Thyroid gland (tissue), 4 donors: ENCODE measurements around the gene PDGFA. TPM values are rescaled to one million over a fixed set of nuclear protein-coding genes. Genes with fewer than 3 reads are reported as not detected.

ENCODE experiments used
- DNase-seq, 2 donors: peaks; one replicate each; pipeline ENCODE4 v3.0.0-alpha.2; 2019
- H3K27ac ChIP-seq, 3 donors: fragments of 200-600 bp; sonication (generic); 1 replicate in 2 of 3; 2 replicates in 1 of 3; pipeline ENCODE4 v1.5.1; 2016 to 2019; ENCODE audit warnings: mild to moderate bottlenecking in 1 of 3, moderate library complexity in 1 of 3
- H3K27me3 ChIP-seq: fragments of 200-600 bp; sonication (generic); one replicate; pipeline ENCODE4 v1.5.1; 2019
- H3K36me3 ChIP-seq, 2 donors: fragments of 200-600 bp; sonication (generic); one replicate each; pipeline ENCODE4 v1.5.1; 2016 to 2019
- H3K4me1 ChIP-seq, 2 donors: fragments of 200-600 bp; sonication (generic); one replicate each; pipeline ENCODE4 v1.5.1; 2017 to 2019
- H3K4me3 ChIP-seq, 3 donors: fragments of 200-600 bp; sonication (generic); replicated peaks in 1 of 3; 1 replicate in 2 of 3; 2 replicates in 1 of 3; pipeline ENCODE4 v1.5.1; 2016; ENCODE audit warnings: mild to moderate bottlenecking in 1 of 3
- H3K9me3 ChIP-seq: fragments of 200-600 bp; sonication (generic); one replicate; pipeline ENCODE4 v1.5.1; 2017
- POLR2A ChIP-seq, 2 donors: fragments of 450-650 bp; IDR thresholded peaks; one replicate each; pipeline ENCODE4 v1.6.1; 2017; ENCODE audit warnings: antibody characterized with exemption in 2 of 2, mild to moderate bottlenecking in 2 of 2, moderate library complexity in 1 of 2
- WGBS, 2 donors: methylation state at CpG; one replicate each; pipeline ENCODE4 v1.1.5; 2017; 5-methylcytosine and 5-hydroxymethylcytosine counted together
- intact Hi-C: fragments of 100-400 bp; cut with DNase I; formaldehyde crosslinking; loops from one replicate; pipeline ENCODE4 v1.15.1; 2023
- total RNA-seq, 4 donors: library from RNA; depleted of rRNA; stranded (reverse); fragments of >200 nt; gene quantifications; one replicate each; pipeline ENCODE4 v1.2.3, GENCODE V29; 2016
- TF ChIP-seq, protein P1 (sequence below), 6 experiments: fragments of 200-600 bp in 3 of 6; fragments of 450-650 bp in 3 of 6; sonication (generic) in 3 of 6; IDR thresholded peaks; one replicate each; pipeline ENCODE4 v1.5.1; 2016 to 2019; ENCODE audit warnings: antibody characterized with exemption in 6 of 6, mild to moderate bottlenecking in 2 of 6, inconsistent platforms in 1 of 6, moderate library complexity in 1 of 6

PDGFA gene
- total RNA-seq, 4 donors from 2014 or later = 6.6 to 20.0 (median 10.8) TPM

DNA sequence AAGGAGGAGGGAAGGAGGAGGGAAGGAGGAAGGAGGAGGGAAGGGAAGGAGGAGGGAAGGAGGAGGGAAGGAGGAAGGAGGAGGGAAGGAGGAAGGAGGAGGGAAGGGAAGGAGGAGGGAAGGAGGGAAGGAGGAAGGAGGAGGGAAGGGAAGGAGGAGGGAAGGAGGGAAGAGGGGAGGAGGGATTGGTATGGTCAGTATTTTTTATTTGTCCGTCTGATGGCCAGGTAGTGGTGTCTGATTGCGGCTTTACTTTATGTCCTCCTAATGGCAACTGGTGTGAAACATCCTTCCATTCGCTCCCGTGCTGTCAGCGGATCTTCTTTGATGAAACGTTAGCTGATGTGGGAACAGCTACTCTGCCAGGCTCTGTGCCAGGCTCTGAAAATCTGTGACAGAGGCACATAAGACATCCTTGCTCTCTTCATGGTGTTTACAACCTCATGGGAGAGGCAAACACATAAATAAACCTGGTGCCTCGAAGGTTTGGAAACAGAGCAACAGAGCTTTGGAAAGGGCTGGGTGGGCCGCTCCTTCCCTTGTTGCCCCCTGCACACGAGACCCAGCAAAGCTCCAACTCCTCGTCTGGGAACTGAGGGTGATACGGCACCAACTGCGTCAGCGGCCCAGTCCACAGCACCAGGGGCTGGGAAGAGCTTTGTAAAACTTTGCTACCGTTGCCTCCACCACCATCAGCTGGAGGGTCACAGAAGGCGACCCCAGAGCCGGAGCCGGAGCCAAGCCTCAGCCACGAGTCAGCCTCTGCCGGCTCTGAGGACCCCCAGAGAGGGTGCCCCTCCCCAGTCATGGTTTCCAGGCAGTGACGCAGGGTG is 40.3 kb downstream of the PDGFA start:
- no peaks in the 10 kb centered on the region for H3K4me1 ChIP-seq
- H3K36me3 ChIP-seq = no peaks in the 10 kb centered on the region
- H3K9me3 ChIP-seq = no peaks in the 10 kb centered on the region
- WGBS, 2 donors = 78 to 89% methylated on average over 15 to 19 of the region's 20 CpGs
- H3K4me3 ChIP-seq = no peak overlapping the region
- H3K27ac ChIP-seq = no peak overlapping the region
- intact Hi-C loops = no loop called here
- no peak for DNase-seq
- no peaks in the 10 kb centered on the region for H3K27me3 ChIP-seq
- TF ChIP-seq, protein P1, sequence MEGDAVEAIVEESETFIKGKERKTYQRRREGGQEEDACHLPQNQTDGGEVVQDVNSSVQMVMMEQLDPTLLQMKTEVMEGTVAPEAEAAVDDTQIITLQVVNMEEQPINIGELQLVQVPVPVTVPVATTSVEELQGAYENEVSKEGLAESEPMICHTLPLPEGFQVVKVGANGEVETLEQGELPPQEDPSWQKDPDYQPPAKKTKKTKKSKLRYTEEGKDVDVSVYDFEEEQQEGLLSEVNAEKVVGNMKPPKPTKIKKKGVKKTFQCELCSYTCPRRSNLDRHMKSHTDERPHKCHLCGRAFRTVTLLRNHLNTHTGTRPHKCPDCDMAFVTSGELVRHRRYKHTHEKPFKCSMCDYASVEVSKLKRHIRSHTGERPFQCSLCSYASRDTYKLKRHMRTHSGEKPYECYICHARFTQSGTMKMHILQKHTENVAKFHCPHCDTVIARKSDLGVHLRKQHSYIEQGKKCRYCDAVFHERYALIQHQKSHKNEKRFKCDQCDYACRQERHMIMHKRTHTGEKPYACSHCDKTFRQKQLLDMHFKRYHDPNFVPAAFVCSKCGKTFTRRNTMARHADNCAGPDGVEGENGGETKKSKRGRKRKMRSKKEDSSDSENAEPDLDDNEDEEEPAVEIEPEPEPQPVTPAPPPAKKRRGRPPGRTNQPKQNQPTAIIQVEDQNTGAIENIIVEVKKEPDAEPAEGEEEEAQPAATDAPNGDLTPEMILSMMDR (IDR thresholded peaks at IDR 0.05) = no peak
- TF ChIP-seq POLR2A (IDR thresholded peaks at IDR 0.05) = no peak

DNA sequence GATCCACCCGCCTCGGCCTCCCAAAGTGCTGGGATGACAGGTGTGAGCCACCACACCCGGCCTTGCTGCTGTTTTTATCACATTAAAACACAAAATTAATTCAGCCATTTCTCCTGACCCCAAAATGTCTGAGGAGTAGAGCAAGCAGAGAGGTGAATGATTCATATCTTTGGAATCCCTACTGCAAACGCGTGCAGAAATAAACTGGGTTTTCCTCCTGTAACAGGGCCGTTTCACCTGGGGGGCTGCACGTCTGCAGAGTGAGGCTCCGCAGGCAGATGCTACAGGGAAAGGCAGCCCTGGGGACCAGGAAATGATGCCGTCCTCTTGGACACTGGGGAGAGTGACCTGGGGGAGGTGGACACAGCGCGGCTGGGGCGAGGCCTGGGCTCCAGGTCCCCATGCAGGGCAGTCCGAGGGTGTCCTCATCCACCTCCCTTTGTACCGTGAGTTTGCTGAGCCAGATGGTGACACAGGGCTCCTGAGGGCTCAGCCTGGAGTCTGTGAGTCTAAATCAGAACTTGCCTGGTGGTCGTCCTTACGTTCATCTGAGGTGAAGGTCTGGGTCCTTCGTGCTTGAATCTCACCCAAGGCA is 41.9 kb downstream of the PDGFA start:
- TF ChIP-seq POLR2A (IDR thresholded peaks at IDR 0.05) = no peak
- TF ChIP-seq, protein P1 (IDR thresholded peaks at IDR 0.05) = no peak
- Histone ChIP-seq H3K9me3 (no peaks in the 10 kb centered on the region), H3K4me3 (no peak overlapping the region), H3K27me3 (no peaks in the 10 kb centered on the region), H3K36me3 (no peaks in the 10 kb centered on the region), H3K27ac (no peak overlapping the region), H3K4me1 (no peaks in the 10 kb centered on the region)
- WGBS, 2 donors = 81 to 87% methylated on average over 11 to 17 of the region's 17 CpGs
- no peak for DNase-seq
- intact Hi-C loops = no loop called here

DNA sequence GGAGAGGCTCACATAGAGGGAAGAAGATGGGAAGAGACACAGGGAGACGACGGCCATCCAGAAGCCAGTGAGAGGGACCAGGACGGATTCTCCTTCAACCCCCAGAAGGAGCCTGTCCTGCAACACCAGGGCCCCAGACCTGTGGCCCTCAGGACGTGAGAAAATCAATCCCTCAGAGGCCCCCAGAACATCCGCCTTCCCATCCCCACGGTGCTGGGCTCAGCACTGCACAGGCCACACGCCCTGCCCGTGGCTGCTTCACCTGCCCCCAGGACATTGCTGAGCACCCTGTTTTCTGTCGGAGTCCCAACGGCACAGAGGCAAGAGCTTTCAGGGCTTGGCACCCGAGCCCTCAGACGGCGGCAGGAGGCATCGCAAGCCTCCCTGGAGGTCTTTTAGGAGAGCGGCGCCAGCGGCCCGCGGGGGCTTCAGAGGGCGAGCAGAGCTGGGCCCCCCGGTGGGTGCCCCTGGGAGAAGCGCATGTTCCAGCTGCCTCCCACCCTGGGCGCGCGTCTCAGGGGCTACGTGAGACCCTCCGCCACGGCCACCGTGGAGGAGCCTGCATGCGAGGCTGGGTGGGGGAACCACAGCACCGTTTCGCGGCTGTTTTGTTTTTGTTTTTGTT is 42.8 kb downstream of the PDGFA start:
- no peak for TF ChIP-seq POLR2A (IDR thresholded peaks at IDR 0.05)
- TF ChIP-seq, protein P1 (IDR thresholded peaks at IDR 0.05) = no peak
- no peak for DNase-seq
- WGBS, 2 donors = 90 to 92% methylated on average over 32 to 33 of the region's 33 CpGs
- Histone ChIP-seq H3K36me3 (no peaks in the 10 kb centered on the region), H3K27me3 (no peaks in the 10 kb centered on the region), H3K4me1 (peaks cover 0 to 4% of the 10 kb centered on the region in 2 donors), H3K4me3 (no peak overlapping the region), H3K9me3 (no peaks in the 10 kb centered on the region), H3K27ac (no peak overlapping the region)
- intact Hi-C loops = no loop called here

DNA sequence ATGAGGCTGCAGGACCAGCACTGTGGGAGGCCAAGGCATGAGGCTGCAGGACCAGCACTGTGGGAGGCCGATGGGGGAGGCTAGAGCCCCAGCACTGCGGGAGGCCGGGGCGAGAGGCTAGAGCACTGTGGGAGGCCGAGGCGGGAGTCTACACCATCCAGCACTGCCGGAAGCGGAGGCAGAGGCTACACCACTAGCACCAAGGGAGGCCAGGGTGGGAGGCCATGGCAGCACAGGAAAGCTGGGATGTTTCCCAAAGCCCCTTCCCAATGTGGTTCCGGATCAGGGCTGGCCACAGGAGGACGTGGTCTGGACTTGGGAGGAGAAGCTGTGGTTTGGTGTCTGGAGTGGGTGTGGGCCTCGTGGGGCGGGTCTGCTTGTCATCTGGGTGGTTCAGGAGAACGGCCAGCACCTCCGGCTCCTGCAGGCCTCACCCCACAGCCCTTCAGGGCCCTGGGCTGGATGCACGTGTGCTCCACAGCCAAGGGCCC is 43.6 kb downstream of the PDGFA start:
- DNase-seq = no peak
- Histone ChIP-seq H3K27ac (no peak overlapping the region), H3K27me3 (no peaks in the 10 kb centered on the region), H3K4me1 (peaks cover 0 to 11% of the 10 kb centered on the region in 2 donors), H3K4me3 (no peak overlapping the region), H3K36me3 (no peaks in the 10 kb centered on the region), H3K9me3 (no peaks in the 10 kb centered on the region)
- WGBS, 2 donors = 90 to 92% methylated on average over 14 to 15 of the region's 15 CpGs
- intact Hi-C loops = no loop called here
- TF ChIP-seq POLR2A (IDR thresholded peaks at IDR 0.05) = no peak
- TF ChIP-seq, protein P1 (IDR thresholded peaks at IDR 0.05) = no peak

DNA sequence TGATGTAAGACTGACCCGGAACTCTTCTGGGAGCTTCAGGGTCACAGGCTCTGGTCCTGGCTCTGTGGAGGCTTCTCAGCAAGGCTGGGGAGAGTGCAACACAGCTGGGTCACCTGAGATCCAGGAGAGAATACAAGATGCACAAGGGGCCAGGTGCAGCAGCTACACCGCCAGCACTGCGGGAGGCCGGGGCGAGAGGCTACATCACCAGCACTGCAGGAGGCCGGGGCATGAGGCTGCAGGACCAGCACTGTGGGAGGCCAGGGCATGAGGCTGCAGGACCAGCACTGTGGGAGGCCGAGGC is 44.3 kb downstream of the PDGFA start:
- intact Hi-C loops = no loop called here
- TF ChIP-seq, protein P1 (IDR thresholded peaks at IDR 0.05) = no peak
- DNase-seq = no peak
- WGBS, 2 donors = 95 to 100% methylated on average over 4 of the region's 7 CpGs
- H3K27ac ChIP-seq = no peak overlapping the region
- no peaks in the 10 kb centered on the region for H3K27me3 ChIP-seq
- no peak overlapping the region for H3K4me3 ChIP-seq
- no peaks in the 10 kb centered on the region for H3K9me3 ChIP-seq
- peaks cover 0 to 11% of the 10 kb centered on the region in 2 donors for H3K4me1 ChIP-seq
- H3K36me3 ChIP-seq = no peaks in the 10 kb centered on the region
